ENCODE measurements around the gene PGM3. TPM values are rescaled to one million over a fixed set of nuclear protein-coding genes. Genes with fewer than 3 reads are reported as not detected.

PGM3 gene, protein sequence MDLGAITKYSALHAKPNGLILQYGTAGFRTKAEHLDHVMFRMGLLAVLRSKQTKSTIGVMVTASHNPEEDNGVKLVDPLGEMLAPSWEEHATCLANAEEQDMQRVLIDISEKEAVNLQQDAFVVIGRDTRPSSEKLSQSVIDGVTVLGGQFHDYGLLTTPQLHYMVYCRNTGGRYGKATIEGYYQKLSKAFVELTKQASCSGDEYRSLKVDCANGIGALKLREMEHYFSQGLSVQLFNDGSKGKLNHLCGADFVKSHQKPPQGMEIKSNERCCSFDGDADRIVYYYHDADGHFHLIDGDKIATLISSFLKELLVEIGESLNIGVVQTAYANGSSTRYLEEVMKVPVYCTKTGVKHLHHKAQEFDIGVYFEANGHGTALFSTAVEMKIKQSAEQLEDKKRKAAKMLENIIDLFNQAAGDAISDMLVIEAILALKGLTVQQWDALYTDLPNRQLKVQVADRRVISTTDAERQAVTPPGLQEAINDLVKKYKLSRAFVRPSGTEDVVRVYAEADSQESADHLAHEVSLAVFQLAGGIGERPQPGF
- 223 and 336 TPM in 2 replicates for total RNA-seq (2012; rRNA removed)
- 64.3 and 68.4 TPM in 2 replicates for polyA plus RNA-seq (2012; rRNA removed)
- 10.0 and 14.5 TPM in 2 replicates for polyA plus RNA-seq (2012; cell fraction: cytosol; rRNA removed)
- 12.8 and 124 TPM in 2 replicates for polyA plus RNA-seq (2012; cell fraction: nucleus; rRNA removed; ENCODE audit: low replicate concordance)
- Bru-seq, nascent RNA = percentile 95 among the genes with signal in this experiment
- percentile 96 among the genes with signal in this experiment for BruChase-seq, experiment 1, labeled RNA remaining after a 6-hour chase
- BruChase-seq, experiment 2, labeled RNA remaining after a 2-hour chase = percentile 98 among the genes with signal in this experiment
- long read RNA-seq, full-length matches to known transcripts = 155 of 206 reads
- long read RNA-seq, partial matches to known transcripts = 16 of 206 reads
- long read RNA-seq, other reads (novel, unspliced or antisense) = 35 of 206 reads

DNA sequence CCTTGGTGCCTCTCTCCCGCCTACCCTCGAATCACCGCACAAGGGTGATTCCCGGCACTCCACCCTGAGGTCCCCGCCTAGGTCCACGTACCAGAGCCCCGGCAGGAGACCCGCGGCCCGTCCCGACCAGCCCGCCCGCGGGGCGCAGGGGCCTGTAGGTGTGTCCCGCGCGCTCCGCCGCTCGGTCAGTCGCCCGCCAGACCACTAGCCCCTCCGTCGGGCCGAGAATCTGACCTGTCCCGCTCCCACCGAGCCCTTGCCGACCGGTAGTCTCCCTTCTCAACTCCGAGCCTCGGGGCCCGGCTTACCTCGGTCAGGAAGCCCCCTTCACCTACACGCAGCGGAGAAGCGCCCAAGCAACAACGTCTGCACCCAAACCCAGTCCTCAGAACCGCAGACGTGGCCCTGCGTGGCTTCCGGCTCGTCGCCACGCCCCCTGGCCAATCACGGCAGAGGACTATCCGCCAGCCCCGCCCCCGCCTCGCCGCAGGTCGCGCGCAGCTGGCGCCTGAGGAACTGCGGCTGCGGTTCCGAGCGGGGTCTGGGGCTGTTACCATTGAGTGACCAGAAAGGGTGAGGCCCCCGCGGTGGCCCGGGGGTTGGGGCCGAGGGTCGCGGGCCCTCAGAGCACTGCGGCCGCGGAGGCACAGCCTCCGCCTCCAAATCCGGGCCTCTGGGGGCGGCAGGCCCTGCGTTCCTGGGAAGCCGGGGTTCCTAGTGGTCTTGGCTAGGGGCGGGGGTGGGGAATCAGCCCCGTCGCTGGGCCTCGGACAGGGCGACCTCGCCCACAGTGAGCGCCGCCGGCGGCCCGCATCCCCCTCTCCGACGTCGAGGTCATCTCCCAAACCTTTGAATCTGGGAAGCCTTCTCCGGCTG is at the start of gene PGM3, which contains the start of gene RWDD2A:
Gene PGM3 (minus strand): TSS at position 395 of the 876 bp plus-strand sequence. CDS start 2,253 bp downstream, outside the sequence.
Gene RWDD2A (plus strand): TSS at position 487 of the 876 bp plus-strand sequence. CDS start 1,095 bp downstream, outside the sequence.
- Histone ChIP-seq H3K4me3 (ENCODE audit: insufficient read depth, low read depth, low read length) (peak within 1 kb of the TSS; percentile 91), H3K23ac (ENCODE audit: low read depth, low read length) (peak within 1 kb of the TSS; percentile 92), H3K27ac (ENCODE audit: insufficient read depth, low read length) (peak within 1 kb of the TSS; percentile 97), H2AK9ac (replicated peaks; ENCODE audit: low read depth, low read length, poor library complexity) (peak within 1 kb of the TSS; percentile 81), H2BK5ac (ENCODE audit: low read depth, low read length, poor library complexity, severe bottlenecking) (peak within 1 kb of the TSS; percentile 75), H3K4me1 (ENCODE audit: control insufficient read depth, insufficient read depth, low read length) (peaks cover 12% of the 10 kb centered on the region), H3K79me1 (ENCODE audit: low read depth in 1 of 2, low read length in 2 of 2) (peaks cover 22 to 53% of the 10 kb centered on the region in 2 experiments), H4K5ac (ENCODE audit: low read depth, low read length) (peak within 1 kb of the TSS; percentile 79), H2BK120ac (ENCODE audit: low read depth, low read length) (no peak within 1 kb of the TSS), H2AFZ (replicated peaks; ENCODE audit: low read length, poor library complexity) (peak within 1 kb of the TSS; percentile 94), H3K9me1 (ENCODE audit: insufficient read depth, low read length) (peaks cover 18% of the 10 kb centered on the region), H2BK15ac (ENCODE audit: low read depth, low read length) (no peak within 1 kb of the TSS), H3K9ac (ENCODE audit: low read depth, low read length) (peak within 1 kb of the TSS; percentile 97), H3K56ac (ENCODE audit: extremely low read depth, insufficient read depth, low read length) (peak within 1 kb of the TSS; percentile 67), H3K27me3 (ENCODE audit: control insufficient read depth, insufficient read depth, low read length) (no peaks in the 10 kb centered on the region), H3K9me3 (ENCODE audit: control insufficient read depth, insufficient read depth, low read length) (no peaks in the 10 kb centered on the region), H2BK20ac (ENCODE audit: low read depth, low read length) (no peak within 1 kb of the TSS), H4K91ac (ENCODE audit: insufficient read depth, low read depth, low read length) (peak within 1 kb of the TSS; percentile 80; the same call in 1 of the 2 replicates), H4K8ac (ENCODE audit: low read depth in 2 of 2, low read length in 2 of 2) (peak within 1 kb of the TSS; percentile 79 to 83; a peak in 3 of 4 replicates), H3K18ac (ENCODE audit: low read depth, low read length) (peak within 1 kb of the TSS; percentile 28), H2AK5ac (ENCODE audit: low read depth, low read length) (peak within 1 kb of the TSS; percentile 52; the same call in 1 of the 2 replicates), H3K4ac (ENCODE audit: low read depth, low read length) (peak within 1 kb of the TSS; percentile 90), H4K20me1 (ENCODE audit: insufficient read depth, low read length) (peaks cover 28% of the 10 kb centered on the region), H3K4me2 (ENCODE audit: low read depth, low read length) (peak within 1 kb of the TSS; percentile 99), H3K36me3 (ENCODE audit: control insufficient read depth, insufficient read depth, low read length) (peaks cover 20% of the 10 kb centered on the region), H3K14ac (replicated peaks; ENCODE audit: low read depth, low read length) (peak within 1 kb of the TSS; percentile 95)
- in situ Hi-C loops (cut with MboI; ENCODE audit: low sequenced_read_pairs) = loop anchor here (10.0 kb wide), 1 partner anchor 948 kb away; the partner anchor contains the start of gene IBTK
- dilution Hi-C loops (cut with HindIII; ENCODE audit: low sequenced_read_pairs, unreplicated experiment) = no loop called here
- ChIA-PET POLR2A (ENCODE audit: unreplicated experiment) (interaction anchor here (0.8 kb wide), 1 partner anchor 243 kb away, joined by 3 read pairs; no protein-coding TSS in a partner anchor), CTCF (no interaction called here)
- ATAC-seq (ENCODE audit: low read depth) (peak; percentile 97), DNase-seq (peak; percentile 84)
- TF ChIP-seq POLR2A (IDR thresholded peaks at IDR 0.05; ENCODE audit: low read depth, low read length) = peak; percentile 97
- no peak for TF ChIP-seq BHLHE40 (IDR thresholded peaks at IDR 0.05; ENCODE audit: low read depth, low read length)
- TF ChIP-seq MAZ (IDR thresholded peaks at IDR 0.05; ENCODE audit: borderline replicate concordance, low read depth, low read length) = peak; percentile 43; the same call in 1 of the 2 replicates
- 0 out of 2 replicates have a peak, but pooled peaks have one; percentile 57 for TF ChIP-seq MXI1 (IDR thresholded peaks at IDR 0.05; ENCODE audit: borderline replicate concordance, low read depth, low read length)
- intact Hi-C loops (cut with micrococcal nuclease) = loop anchor here (1.0 kb wide), 1 partner anchor 126 kb away; the partner anchor contains the start of gene DOP1A
- BruUV-seq (replicated peaks) = TSS peak; percentile 27
- WGBS, 2 experiments (ENCODE audit: extremely low coverage in 2 of 2, insufficient read length in 1 of 2) = 1% methylated on average over 25 of the region's 88 CpGs; no CpG with 5 or more reads in 1 of the 2 experiments
